SK-N-SH (cell line): ENCODE measurements around the gene OR2F1.

Experiments used
- CTCF ChIP-seq: fragments of 200-600 bp; sonication (generic); IDR thresholded peaks from 2 replicates; pipeline ENCODE4 v1.6.1; 2017; ENCODE audit warnings: antibody characterized with exemption, mild to moderate bottlenecking, moderate library complexity
- EZH2phosphoT487 ChIP-seq: fragments of 200-600 bp; sonication (generic); IDR thresholded peaks from 2 replicates; pipeline ENCODE4 v1.6.1; 2017; ENCODE audit warnings: low read depth, mixed run types, mild to moderate bottlenecking, antibody characterized with exemption, moderate library complexity, borderline replicate concordance
- FOSL2 ChIP-seq: IDR thresholded peaks from 2 replicates; pipeline ENCODE4 v1.4.0; 2012; ENCODE audit warnings: low read depth, mild to moderate bottlenecking, moderate library complexity, borderline replicate concordance
- FOXJ3 ChIP-seq: sonication (generic); formaldehyde crosslinking; IDR thresholded peaks from 2 replicates; pipeline ENCODE4 v1.5.1; 2020; ENCODE audit warnings: mild to moderate bottlenecking, missing genetic modification reagents
- FOXM1 ChIP-seq: IDR thresholded peaks from 2 replicates; pipeline ENCODE4 v1.4.0; 2012; ENCODE audit warnings: low read depth, mild to moderate bottlenecking
- GABPA ChIP-seq: IDR thresholded peaks from 2 replicates; pipeline ENCODE4 v1.4.0; 2012; ENCODE audit warnings: low read depth, mild to moderate bottlenecking
- MXI1 ChIP-seq: IDR thresholded peaks from 2 replicates; pipeline ENCODE4 v1.6.1; 2012; ENCODE audit warnings: mild to moderate bottlenecking, low read depth, low read length, improper control_type of control experiment
- POLR2AphosphoS5 ChIP-seq: IDR thresholded peaks from 2 replicates; pipeline ENCODE4 v1.6.1; 2012; ENCODE audit warnings: low read depth, low read length
- RAD21 ChIP-seq: IDR thresholded peaks from 2 replicates; pipeline ENCODE4 v1.6.1; 2012; ENCODE audit warnings: mild to moderate bottlenecking, low read length
- RCOR1 ChIP-seq: fragments of 150-350 bp; IDR thresholded peaks from 2 replicates; pipeline ENCODE4 v1.6.1; 2017; ENCODE audit warnings: antibody characterized with exemption, low read length
- SIN3A ChIP-seq: IDR thresholded peaks from 2 replicates; pipeline ENCODE4 v1.6.1; 2012; ENCODE audit warnings: low read depth, mild to moderate bottlenecking, low read length, moderate library complexity, borderline replicate concordance
- TEAD4 ChIP-seq: IDR thresholded peaks from 2 replicates; pipeline ENCODE4 v1.4.0; 2012; ENCODE audit warnings: mild to moderate bottlenecking, borderline replicate concordance; ENCODE audit not compliant: insufficient read depth
- YY1 ChIP-seq: IDR thresholded peaks from 2 replicates; pipeline ENCODE4 v1.4.0; 2012; ENCODE audit warnings: low read depth, mild to moderate bottlenecking

- TF ChIP-seq FOXM1 (no peak), FOSL2 (no peak), GABPA (no peak), RAD21 (no peak), MXI1 (no peak), CTCF (no peak), EZH2phosphoT487 (no peak), YY1 (no peak), SIN3A (no peak), POLR2AphosphoS5 (no peak), RCOR1 (no peak), TEAD4 (no peak), FOXJ3 (CRISPR knock-in tag) (no peak)
Observed at GRCh38 chr7:143992670-143993069, 38.0 kb downstream of the OR2F1 start.
